ENCODE data around the gene BCLAF1. TPM values are rescaled to one million over a fixed set of nuclear protein-coding genes. Genes with fewer than 3 reads are reported as not detected.

BCLAF1 gene, protein sequence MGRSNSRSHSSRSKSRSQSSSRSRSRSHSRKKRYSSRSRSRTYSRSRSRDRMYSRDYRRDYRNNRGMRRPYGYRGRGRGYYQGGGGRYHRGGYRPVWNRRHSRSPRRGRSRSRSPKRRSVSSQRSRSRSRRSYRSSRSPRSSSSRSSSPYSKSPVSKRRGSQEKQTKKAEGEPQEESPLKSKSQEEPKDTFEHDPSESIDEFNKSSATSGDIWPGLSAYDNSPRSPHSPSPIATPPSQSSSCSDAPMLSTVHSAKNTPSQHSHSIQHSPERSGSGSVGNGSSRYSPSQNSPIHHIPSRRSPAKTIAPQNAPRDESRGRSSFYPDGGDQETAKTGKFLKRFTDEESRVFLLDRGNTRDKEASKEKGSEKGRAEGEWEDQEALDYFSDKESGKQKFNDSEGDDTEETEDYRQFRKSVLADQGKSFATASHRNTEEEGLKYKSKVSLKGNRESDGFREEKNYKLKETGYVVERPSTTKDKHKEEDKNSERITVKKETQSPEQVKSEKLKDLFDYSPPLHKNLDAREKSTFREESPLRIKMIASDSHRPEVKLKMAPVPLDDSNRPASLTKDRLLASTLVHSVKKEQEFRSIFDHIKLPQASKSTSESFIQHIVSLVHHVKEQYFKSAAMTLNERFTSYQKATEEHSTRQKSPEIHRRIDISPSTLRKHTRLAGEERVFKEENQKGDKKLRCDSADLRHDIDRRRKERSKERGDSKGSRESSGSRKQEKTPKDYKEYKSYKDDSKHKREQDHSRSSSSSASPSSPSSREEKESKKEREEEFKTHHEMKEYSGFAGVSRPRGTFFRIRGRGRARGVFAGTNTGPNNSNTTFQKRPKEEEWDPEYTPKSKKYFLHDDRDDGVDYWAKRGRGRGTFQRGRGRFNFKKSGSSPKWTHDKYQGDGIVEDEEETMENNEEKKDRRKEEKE
- 60.2 and 68.4 TPM in 2 replicates for total RNA-seq

DNA sequence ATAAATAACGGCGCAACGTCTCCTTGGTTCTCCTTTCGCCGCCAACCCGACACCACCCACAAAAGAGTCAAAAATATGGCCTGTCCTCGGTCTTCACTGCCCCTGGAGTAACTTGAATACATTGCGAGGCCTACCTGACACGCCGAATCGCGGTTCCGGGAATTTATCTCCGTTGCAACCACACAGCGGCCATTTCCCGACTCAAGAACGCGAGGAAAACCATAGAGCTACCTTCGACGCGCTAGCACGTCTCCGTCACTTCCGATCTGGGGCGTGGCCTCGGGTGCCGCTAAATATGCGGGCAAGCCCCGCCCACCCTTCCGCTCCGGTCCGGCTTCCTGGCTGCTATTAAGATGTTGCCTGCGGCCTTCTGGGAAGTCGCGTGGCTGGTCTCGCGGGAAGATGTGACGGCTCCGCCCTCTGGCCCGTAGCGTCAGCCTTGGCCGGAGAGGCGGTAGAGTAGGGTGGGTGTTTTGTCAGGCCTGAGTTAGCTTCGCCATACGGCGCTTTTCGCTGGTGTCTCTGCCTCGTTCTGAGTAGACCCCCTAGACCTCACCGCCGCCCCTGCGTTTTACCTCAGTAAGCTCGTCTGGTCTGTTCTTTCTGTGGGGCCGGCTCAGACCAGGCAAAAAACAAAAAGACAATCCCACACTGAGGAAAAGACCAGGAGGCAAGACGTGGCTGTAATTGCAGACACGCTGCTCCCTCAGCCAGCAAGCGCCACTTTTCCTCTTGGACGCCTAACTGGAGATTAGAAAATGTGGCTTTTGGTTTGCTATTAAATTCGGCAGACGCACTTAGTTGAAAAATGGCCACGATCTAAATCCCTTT is at the start of gene BCLAF1:
Gene BCLAF1, minus strand, starts transcription at position 268 of the 831 bp plus-strand sequence. CDS start 9,980 bp downstream, outside the sequence.

DNA sequence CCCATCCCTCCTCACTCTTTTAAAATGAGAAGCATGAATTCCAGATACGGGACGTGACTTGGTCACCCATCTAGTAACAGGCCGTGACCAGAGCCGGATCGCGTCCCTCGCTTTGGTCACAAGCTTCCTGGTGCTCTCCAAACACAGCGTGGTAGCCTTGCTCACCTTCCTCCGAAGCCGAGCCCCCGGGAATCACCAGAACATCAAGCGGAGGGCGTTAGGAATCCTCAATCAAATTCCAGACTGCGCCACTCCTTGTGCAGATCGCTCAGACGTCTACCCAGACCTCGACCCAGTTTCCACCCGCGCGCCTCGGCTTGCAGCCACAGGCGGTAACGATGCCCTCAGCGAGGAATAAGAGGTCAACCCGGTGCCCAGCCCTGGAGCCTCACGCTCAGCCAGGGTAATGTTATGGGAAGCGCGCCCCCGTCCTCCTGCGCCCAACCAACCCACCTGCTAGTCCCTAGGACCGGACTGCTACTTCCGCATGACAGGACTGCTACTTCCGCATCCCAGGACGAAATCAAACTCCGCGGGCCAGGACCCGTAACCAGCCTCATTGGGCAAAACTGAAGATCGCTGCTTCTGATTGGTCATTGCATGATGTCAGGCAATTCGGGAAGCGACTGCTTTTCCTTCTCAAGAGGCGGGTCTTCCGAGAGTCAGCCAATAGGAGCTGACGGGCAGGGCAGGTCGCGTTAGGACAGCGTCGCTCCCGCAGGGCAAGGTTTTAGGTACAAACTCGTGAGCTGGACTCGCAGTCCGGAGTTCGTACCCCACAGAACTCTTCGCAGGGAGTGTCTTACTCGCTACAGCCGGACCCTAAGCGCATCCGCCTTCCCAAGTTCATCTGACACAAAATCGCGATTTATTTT is 39.6 kb downstream of the BCLAF1 start, which contains the start of gene MTFR2:
Gene MTFR2, minus strand, starts transcription at position 501 of the 875 bp plus-strand sequence. CDS start 1,212 bp downstream, outside the sequence.

Other genes with a start within 250 kb of the BCLAF1 start
- 8.9 and 11.3 TPM in 2 replicates for gene MTFR2, start 39.5 kb downstream of the BCLAF1 start, total RNA-seq